ENCODE data around the gene PBX4.
A peak's percentile ranks its signal among the peaks of the same experiment; 100 is the strongest.

PBX4 gene

DNA sequence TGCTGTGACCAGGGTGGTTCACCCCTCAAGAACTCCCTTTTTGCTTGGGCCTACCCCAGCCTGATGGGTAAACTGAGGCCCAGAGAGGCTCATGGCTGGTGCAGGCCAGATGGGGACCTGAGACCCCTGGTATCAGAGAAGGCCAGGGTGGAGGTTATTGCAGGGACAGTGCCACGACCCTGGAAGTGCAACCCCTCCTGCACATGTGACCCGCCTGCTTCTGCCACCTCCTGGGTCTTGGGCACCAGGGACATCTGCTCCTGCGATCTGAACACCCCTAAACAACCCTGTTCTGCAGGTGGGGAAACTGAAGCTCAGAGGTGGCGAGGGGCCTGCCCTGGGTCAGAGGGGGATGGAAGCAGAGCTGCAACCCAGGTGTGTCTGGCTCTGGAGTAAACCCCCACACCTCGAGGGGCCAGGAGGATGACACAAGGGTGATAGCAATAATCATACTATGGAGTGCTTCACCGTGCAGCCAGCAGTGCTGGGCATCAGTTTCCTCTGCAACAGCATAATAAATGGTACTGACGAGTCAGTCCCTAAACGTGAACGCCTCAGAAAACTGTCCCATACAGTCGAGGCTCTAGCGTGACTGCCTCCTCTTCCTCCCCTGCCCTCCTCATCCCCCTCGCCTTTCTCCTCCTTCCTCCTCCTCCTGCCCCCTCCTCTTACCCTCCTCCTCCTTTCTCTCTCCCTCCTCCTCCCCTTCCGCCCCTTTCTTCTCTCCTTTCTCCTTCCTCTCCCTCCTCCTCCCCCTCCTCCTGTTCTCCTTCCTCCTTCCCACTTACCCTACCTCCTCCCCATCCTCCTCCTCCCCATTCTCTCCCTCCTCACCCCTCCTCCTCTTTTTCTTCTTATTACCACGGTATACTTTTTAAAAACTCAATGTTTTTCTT, 85.4 kb downstream of the PBX4 start:
- Histone ChIP-seq H3K27me3 (ENCODE audit: insufficient read depth, poor library complexity, severe bottlenecking) (no peaks in the 10 kb centered on the region), H3K4me3 (replicated peaks; ENCODE audit: insufficient read depth, low read length) (no peak overlapping the region), H3K27ac (replicated peaks) (no peak overlapping the region)
- TF ChIP-seq POLR2AphosphoS5 (IDR thresholded peaks at IDR 0.05; ENCODE audit: low read depth): 0 out of 2 replicates have a peak, but pooled peaks have one; percentile 3
- TF ChIP-seq, protein P1, sequence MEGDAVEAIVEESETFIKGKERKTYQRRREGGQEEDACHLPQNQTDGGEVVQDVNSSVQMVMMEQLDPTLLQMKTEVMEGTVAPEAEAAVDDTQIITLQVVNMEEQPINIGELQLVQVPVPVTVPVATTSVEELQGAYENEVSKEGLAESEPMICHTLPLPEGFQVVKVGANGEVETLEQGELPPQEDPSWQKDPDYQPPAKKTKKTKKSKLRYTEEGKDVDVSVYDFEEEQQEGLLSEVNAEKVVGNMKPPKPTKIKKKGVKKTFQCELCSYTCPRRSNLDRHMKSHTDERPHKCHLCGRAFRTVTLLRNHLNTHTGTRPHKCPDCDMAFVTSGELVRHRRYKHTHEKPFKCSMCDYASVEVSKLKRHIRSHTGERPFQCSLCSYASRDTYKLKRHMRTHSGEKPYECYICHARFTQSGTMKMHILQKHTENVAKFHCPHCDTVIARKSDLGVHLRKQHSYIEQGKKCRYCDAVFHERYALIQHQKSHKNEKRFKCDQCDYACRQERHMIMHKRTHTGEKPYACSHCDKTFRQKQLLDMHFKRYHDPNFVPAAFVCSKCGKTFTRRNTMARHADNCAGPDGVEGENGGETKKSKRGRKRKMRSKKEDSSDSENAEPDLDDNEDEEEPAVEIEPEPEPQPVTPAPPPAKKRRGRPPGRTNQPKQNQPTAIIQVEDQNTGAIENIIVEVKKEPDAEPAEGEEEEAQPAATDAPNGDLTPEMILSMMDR (IDR thresholded peaks at IDR 0.05; ENCODE audit: insufficient read depth, low read length): no peak
- peak in 1 of 2 experiments; percentile 22 for DNase-seq (ENCODE audit: low read depth in 1 of 2, low spot score in 1 of 2)

DNA sequence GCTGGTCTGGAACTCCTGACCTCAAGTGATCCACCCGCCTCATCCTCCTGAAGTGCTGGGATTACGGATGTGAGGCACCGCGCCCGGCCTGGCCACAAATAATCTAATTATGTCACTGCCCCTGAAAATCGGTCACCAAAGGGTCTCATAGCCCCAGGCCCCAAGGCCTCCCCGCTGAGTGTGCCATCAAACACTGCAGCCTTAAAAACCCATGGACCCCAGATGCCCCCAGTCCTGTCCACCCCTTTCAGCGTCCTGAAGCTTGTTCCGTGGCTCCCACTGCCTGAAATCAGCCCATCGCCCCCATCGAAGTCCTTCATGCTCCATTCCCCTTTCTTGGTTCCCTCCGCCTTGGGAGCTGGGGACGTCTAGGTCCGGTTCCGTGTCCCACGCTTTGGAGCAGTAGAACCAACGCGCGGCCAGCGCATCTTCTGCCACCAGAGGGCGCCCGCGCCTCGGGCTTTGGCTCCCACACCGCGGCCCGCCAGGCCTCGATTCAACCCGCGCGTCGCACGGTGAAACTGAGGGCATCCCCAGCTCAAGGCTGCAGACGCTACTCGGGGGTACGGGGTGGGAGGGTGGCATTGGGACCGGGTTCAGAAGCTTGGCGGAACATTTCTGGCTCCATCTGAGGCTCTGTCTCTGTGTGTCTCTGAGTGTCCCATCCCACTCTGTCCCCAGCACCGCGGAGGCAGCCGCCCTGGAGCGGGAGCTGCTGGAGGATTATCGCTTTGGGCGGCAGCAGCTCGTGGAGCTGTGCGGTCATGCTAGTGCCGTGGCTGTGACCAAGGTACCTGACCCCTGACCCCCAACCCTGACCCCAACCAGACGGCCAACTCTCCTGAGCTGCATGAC, 86.3 kb downstream of the PBX4 start:
- no peaks in the 10 kb centered on the region for H3K27me3 ChIP-seq (ENCODE audit: insufficient read depth, poor library complexity, severe bottlenecking)
- H3K27ac ChIP-seq (replicated peaks): no peak overlapping the region
- DNase-seq (ENCODE audit: low read depth in 1 of 2, low spot score in 1 of 2): peak; percentile 55 to 70
- no peak overlapping the region for H3K4me3 ChIP-seq (replicated peaks; ENCODE audit: insufficient read depth, low read length)
- TF ChIP-seq SPI1 (IDR thresholded peaks at IDR 0.05; ENCODE audit: borderline replicate concordance, low read depth): no peak
- TF ChIP-seq, protein P1 (IDR thresholded peaks at IDR 0.05; ENCODE audit: insufficient read depth, low read length): peak; percentile 78
- TF ChIP-seq POLR2AphosphoS5 (IDR thresholded peaks at IDR 0.05; ENCODE audit: low read depth): peak; percentile 20; the same call in 1 of the 2 replicates
- TF ChIP-seq, protein P2, sequence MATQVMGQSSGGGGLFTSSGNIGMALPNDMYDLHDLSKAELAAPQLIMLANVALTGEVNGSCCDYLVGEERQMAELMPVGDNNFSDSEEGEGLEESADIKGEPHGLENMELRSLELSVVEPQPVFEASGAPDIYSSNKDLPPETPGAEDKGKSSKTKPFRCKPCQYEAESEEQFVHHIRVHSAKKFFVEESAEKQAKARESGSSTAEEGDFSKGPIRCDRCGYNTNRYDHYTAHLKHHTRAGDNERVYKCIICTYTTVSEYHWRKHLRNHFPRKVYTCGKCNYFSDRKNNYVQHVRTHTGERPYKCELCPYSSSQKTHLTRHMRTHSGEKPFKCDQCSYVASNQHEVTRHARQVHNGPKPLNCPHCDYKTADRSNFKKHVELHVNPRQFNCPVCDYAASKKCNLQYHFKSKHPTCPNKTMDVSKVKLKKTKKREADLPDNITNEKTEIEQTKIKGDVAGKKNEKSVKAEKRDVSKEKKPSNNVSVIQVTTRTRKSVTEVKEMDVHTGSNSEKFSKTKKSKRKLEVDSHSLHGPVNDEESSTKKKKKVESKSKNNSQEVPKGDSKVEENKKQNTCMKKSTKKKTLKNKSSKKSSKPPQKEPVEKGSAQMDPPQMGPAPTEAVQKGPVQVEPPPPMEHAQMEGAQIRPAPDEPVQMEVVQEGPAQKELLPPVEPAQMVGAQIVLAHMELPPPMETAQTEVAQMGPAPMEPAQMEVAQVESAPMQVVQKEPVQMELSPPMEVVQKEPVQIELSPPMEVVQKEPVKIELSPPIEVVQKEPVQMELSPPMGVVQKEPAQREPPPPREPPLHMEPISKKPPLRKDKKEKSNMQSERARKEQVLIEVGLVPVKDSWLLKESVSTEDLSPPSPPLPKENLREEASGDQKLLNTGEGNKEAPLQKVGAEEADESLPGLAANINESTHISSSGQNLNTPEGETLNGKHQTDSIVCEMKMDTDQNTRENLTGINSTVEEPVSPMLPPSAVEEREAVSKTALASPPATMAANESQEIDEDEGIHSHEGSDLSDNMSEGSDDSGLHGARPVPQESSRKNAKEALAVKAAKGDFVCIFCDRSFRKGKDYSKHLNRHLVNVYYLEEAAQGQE (IDR thresholded peaks at IDR 0.05; ENCODE audit: insufficient replicate concordance, low read depth): no peak
- no peak for TF ChIP-seq GABPA (IDR thresholded peaks at IDR 0.05; ENCODE audit: low read depth)

DNA sequence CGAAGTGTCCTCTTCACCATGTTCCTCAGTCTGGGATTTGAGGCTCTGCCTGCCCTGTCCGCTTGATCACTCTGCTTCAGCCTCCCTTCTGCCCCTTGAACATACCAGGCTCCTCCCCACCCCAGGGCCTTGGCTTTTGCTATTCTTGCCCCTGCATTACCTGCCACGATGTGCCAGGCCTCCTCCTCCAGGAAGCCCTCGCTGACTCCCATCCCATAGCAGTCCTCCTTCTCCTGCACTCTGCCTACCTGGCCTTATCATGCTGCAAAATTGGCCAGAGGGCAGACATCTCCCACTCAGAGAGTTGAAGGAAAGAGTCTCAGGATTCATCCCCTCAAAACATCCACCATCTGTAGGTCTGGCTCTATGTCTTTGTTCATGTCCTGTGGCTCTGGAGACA, 87.6 kb downstream of the PBX4 start:
- Histone ChIP-seq H3K27me3 (ENCODE audit: insufficient read depth, poor library complexity, severe bottlenecking) (no peaks in the 10 kb centered on the region), H3K4me3 (replicated peaks; ENCODE audit: insufficient read depth, low read length) (no peak overlapping the region), H3K27ac (replicated peaks) (no peak overlapping the region)
- DNase-seq (ENCODE audit: low read depth in 1 of 2, low spot score in 1 of 2): no peak
- TF ChIP-seq, protein P1 (IDR thresholded peaks at IDR 0.05; ENCODE audit: insufficient read depth, low read length): no peak
- TF ChIP-seq SPI1 (IDR thresholded peaks at IDR 0.05; ENCODE audit: borderline replicate concordance, low read depth): no peak

DNA sequence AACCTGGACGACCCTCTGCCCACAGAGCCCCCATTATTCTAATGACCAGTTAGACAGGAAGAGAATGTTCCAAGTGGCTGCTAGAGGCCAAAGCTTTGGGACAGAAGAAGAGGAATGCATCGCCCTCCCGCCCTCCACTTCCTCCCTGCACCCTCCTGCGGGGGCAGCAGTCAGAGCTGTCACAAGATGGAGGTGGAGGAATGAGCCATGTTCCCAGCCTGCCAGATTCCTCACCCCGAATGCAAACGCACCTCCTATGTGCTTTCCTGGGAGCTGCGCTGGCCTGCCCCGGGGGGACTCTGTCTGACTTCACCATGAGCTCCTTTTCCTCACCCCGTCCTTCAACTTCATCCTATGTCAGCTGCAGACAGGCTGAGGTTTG, 88.1 kb downstream of the PBX4 start:
- DNase-seq (ENCODE audit: low read depth in 1 of 2, low spot score in 1 of 2): no peak
- no peak for TF ChIP-seq GABPA (IDR thresholded peaks at IDR 0.05; ENCODE audit: low read depth)
- TF ChIP-seq SPI1 (IDR thresholded peaks at IDR 0.05; ENCODE audit: borderline replicate concordance, low read depth): peak; percentile 64; the same call in 1 of the 2 replicates
- 0 out of 2 replicates have a peak, but pooled peaks have one; percentile 23 for TF ChIP-seq POLR2AphosphoS5 (IDR thresholded peaks at IDR 0.05; ENCODE audit: low read depth)
- H3K4me3 ChIP-seq (replicated peaks; ENCODE audit: insufficient read depth, low read length): no peak overlapping the region
- no peaks in the 10 kb centered on the region for H3K27me3 ChIP-seq (ENCODE audit: insufficient read depth, poor library complexity, severe bottlenecking)
- H3K27ac ChIP-seq (replicated peaks): no peak overlapping the region
